K562 (cell line): ENCODE measurements around the gene S100A6. TPM values are rescaled to one million over a fixed set of nuclear protein-coding genes. Genes with fewer than 3 reads are reported as not detected.

ENCODE experiments used
- ARHGAP35 ChIP-seq: fragments of 450-650 bp; IDR thresholded peaks from 2 replicates; pipeline ENCODE4 v1.6.1; 2018; ENCODE audit not compliant: partially characterized antibody
- CBX1 ChIP-seq: sonication (generic); IDR thresholded peaks from 2 replicates; pipeline ENCODE4 v1.6.1; 2016; ENCODE audit warnings: antibody characterized with exemption, low read depth, mild to moderate bottlenecking
- CBX3 ChIP-seq, 2 experiments: IDR thresholded peaks; 1 replicate in 1 of 2; 2 replicates in 1 of 2; pipeline ENCODE4 v1.6.1; 2012; ENCODE audit warnings: inconsistent platforms in 2 of 2, low read length in 2 of 2, borderline replicate concordance in 1 of 2, control low read depth in 1 of 2
- CREB1 ChIP-seq, 2 experiments: sonication (generic) in 1 of 2; formaldehyde crosslinking in 1 of 2; IDR thresholded peaks; 2 replicates each; pipeline versions ENCODE4 v1.6.1 to v1.8.0; 2012 to 2022; ENCODE audit warnings: inconsistent platforms in 1 of 2, mild to moderate bottlenecking in 1 of 2, missing genetic modification reagents in 1 of 2, moderate library complexity in 1 of 2
- DPF2 ChIP-seq: fragments of 450-650 bp; IDR thresholded peaks from 2 replicates; pipeline ENCODE4 v1.6.1; 2016
- EP400 ChIP-seq: fragments of 450-650 bp; IDR thresholded peaks from 2 replicates; pipeline ENCODE4 v1.6.1; 2017; ENCODE audit warnings: antibody characterized with exemption, mild to moderate bottlenecking, moderate library complexity
- FOXP1 ChIP-seq: sonication (generic); formaldehyde crosslinking; IDR thresholded peaks from 2 replicates; pipeline ENCODE4 v1.8.0; 2022; ENCODE audit warnings: mild to moderate bottlenecking, missing genetic modification reagents
- HNRNPL ChIP-seq: fragments of 200-400 bp; formaldehyde crosslinking; IDR thresholded peaks from 2 replicates; pipeline ENCODE4 v1.6.1; 2017; ENCODE audit warnings: low read depth, mild to moderate bottlenecking, low read length
- IRF2 ChIP-seq: sonication (generic); formaldehyde crosslinking; IDR thresholded peaks from 2 replicates; pipeline ENCODE4 v1.8.1; 2022; ENCODE audit warnings: mild to moderate bottlenecking, missing genetic modification reagents
- JUND ChIP-seq, 2 experiments: IDR thresholded peaks; 2 replicates in 1 of 2; 3 replicates in 1 of 2; pipeline ENCODE4 v1.6.1; 2011; ENCODE audit warnings: borderline replicate concordance in 2 of 2, low read depth in 2 of 2, low read length in 2 of 2, improper control_type of control experiment in 1 of 2, missing biosample characterization in 1 of 2, missing genetic modification characterization in 1 of 2, missing genetic modification reagents in 1 of 2
- KAT2B ChIP-seq: IDR thresholded peaks from one replicate; pipeline ENCODE4 v1.6.1; 2012; ENCODE audit warnings: low read depth, mild to moderate bottlenecking, control low read depth, inconsistent platforms, low read length, moderate library complexity
- KAT7 ChIP-seq: sonication (generic); formaldehyde crosslinking; IDR thresholded peaks from 2 replicates; pipeline ENCODE4 v1.8.0; 2022; ENCODE audit warnings: missing genetic modification reagents, mild to moderate bottlenecking, borderline replicate concordance
- KDM4B ChIP-seq, 2 experiments: fragments of 450-650 bp in 1 of 2; sonication (generic) in 1 of 2; IDR thresholded peaks; 2 replicates each; pipeline ENCODE4 v1.6.1; 2016 to 2017; ENCODE audit warnings: borderline replicate concordance in 2 of 2, antibody characterized with exemption in 1 of 2, low read depth in 1 of 2, mild to moderate bottlenecking in 1 of 2
- MAX ChIP-seq: sonication (generic); formaldehyde crosslinking; IDR thresholded peaks from 2 replicates; pipeline ENCODE4 v1.9.0; 2022; ENCODE audit warnings: mild to moderate bottlenecking, missing genetic modification reagents
- MYC ChIP-seq, 2 experiments: fragments of 250-450 bp in 1 of 2; sonication (Bioruptor Pico) in 1 of 2; IDR thresholded peaks; 2 replicates each; pipeline versions ENCODE4 v1.5.1 to v1.6.1; 2012 to 2021; ENCODE audit warnings: low read depth in 2 of 2, borderline replicate concordance in 1 of 2, improper control_type of control experiment in 1 of 2, low read length in 1 of 2, mild to moderate bottlenecking in 1 of 2, moderate library complexity in 1 of 2
- NFE2 ChIP-seq: IDR thresholded peaks from 2 replicates; pipeline ENCODE4 v1.6.1; 2014; ENCODE audit warnings: antibody characterized with exemption, low read depth
- POU5F1 ChIP-seq: fragments of 150-350 bp; IDR thresholded peaks from 2 replicates; pipeline ENCODE4 v1.6.1; 2014; ENCODE audit warnings: borderline replicate concordance, low read length, low read depth, mild to moderate bottlenecking; ENCODE audit not compliant: partially characterized antibody
- RAD51 ChIP-seq: fragments of 450-650 bp; IDR thresholded peaks from 2 replicates; pipeline ENCODE4 v1.7.1; 2016; ENCODE audit warnings: low read depth, mild to moderate bottlenecking, borderline replicate concordance
- SMARCE1 ChIP-seq: fragments of 450-650 bp; IDR thresholded peaks from 2 replicates; pipeline ENCODE4 v1.7.1; 2016; ENCODE audit warnings: mild to moderate bottlenecking
- SOX6 ChIP-seq: fragments of 450-650 bp; IDR thresholded peaks from 2 replicates; pipeline ENCODE4 v1.6.1; 2014; ENCODE audit warnings: mild to moderate bottlenecking
- SP1 ChIP-seq: sonication (generic); formaldehyde crosslinking; IDR thresholded peaks from 2 replicates; pipeline ENCODE4 v1.8.1; 2022; ENCODE audit warnings: mild to moderate bottlenecking, missing genetic modification reagents
- SREBF1 ChIP-seq: fragments of 150-350 bp; IDR thresholded peaks from 2 replicates; pipeline ENCODE4 v1.6.1; 2014; ENCODE audit warnings: antibody characterized with exemption, low read depth, low read length, borderline replicate concordance
- ZBTB2 ChIP-seq: fragments of 450-650 bp; IDR thresholded peaks from 2 replicates; pipeline ENCODE4 v1.6.1; 2016; ENCODE audit warnings: antibody characterized with exemption
- ZNF224 ChIP-seq: sonication (generic); formaldehyde crosslinking; IDR thresholded peaks from 2 replicates; pipeline ENCODE4 v1.8.0; 2022; ENCODE audit warnings: mild to moderate bottlenecking, missing genetic modification reagents
- ZNF707 ChIP-seq: fragments of 250-450 bp; sonication (Bioruptor Pico); conservative IDR thresholded peaks from 2 replicates; pipeline ENCODE4 v1.8.0; 2022; ENCODE audit warnings: inconsistent platforms, mild to moderate bottlenecking, moderate library complexity
- ZNF766 ChIP-seq: fragments of 200-800 bp; sonication (Bioruptor generic); conservative IDR thresholded peaks from 2 replicates; pipeline ENCODE4 v1.6.1; 2016; ENCODE audit warnings: missing genetic modification characterization, missing compliant biosample characterization
- ZNF785 ChIP-seq: fragments of 250-450 bp; sonication (Bioruptor Pico); IDR thresholded peaks from 2 replicates; pipeline ENCODE4 v1.4.0; 2020; ENCODE audit warnings: mild to moderate bottlenecking
- polyA plus RNA-seq, 8 experiments: library from polyadenylated mRNA; depleted of rRNA in 4 of 8; stranded (reverse) in 5 of 8; unstranded in 3 of 8; fragments of >200 nt; fragmentation: Nextera tagmentation in 2 of 8; fragmentation: Illumina TruSeq in 1 of 8; extraction: Ambion mirVana in 2 of 8; extraction: Trizol in 1 of 8; gene quantifications; 2 replicates each; pipeline versions ENCODE4 v1.2.1 to v1.2.3, GENCODE V29; 2011 to 2014; ENCODE audit warnings: inconsistent platforms in 1 of 8, missing spikeins in 1 of 8
- total RNA-seq, 7 experiments: library from RNA; depleted of rRNA in 6 of 7; stranded (reverse); fragments of >200 nt in 6 of 7; fragmentation: Illumina TruSeq in 2 of 7; extraction: Trizol in 2 of 7; gene quantifications; 2 replicates each; pipeline versions ENCODE4 v1.2.1 to v1.2.3, GENCODE V29; 2011 to 2021; ENCODE audit warnings: low replicate concordance in 1 of 7

The S100A6 gene
- total and polyA plus RNA-seq, 9 of the 15 experiments (the other 6 are each of a cell fraction or from before 2014, with no cell fraction given) = 9.8 to 66.5 (median 23.2) TPM

GRCh38 chr1:153510984-153511410 is 24.8 kb downstream of the S100A6 start (continued):
- TF ChIP-seq EP400 (peak; percentile 73; the same call in 1 of the 2 replicates), FOXP1 (CRISPR knock-in tag) (no peak), ZNF785 (no peak), KDM4B (IDR thresholded peaks at IDR 0.05; ENCODE audit: borderline replicate concordance in 2 of 2, low read depth in 1 of 2) (no peak), SREBF1 (no peak), HNRNPL (no peak), RAD51 (peak; percentile 48; the same call in 1 of the 2 replicates), SMARCE1 (no peak), POU5F1 (no peak), DPF2 (0 out of 2 replicates have a peak, but pooled peaks have one; percentile 21), ZBTB2 (no peak; the same call in 1 of the 2 replicates), NFE2 (no peak), ZNF224 (no peak), JUND (IDR thresholded peaks at IDR 0.05; ENCODE audit: borderline replicate concordance, low read depth, low read length) (peak; percentile 45), JUND (tag; IDR thresholded peaks at IDR 0.05; ENCODE audit: borderline replicate concordance, low read depth, low read length) (no peak; the same call in 2 of the 3 replicates), MAX (CRISPR knock-in tag) (peak; percentile 73; the same call in 1 of the 2 replicates), ARHGAP35 (no peak), CREB1 (IDR thresholded peaks at IDR 0.05) (no peak), CREB1 (CRISPR knock-in tag; IDR thresholded peaks at IDR 0.05) (peak; percentile 61; the same call in 1 of the 2 replicates), CBX3 (IDR thresholded peaks at IDR 0.05; ENCODE audit: borderline replicate concordance in 1 of 2, low read length in 2 of 2) (no peak), CBX1 (no peak), SOX6 (no peak), SP1 (CRISPR knock-in tag) (no peak), KAT7 (CRISPR knock-in tag) (0 out of 2 replicates have a peak, but pooled peaks have one; percentile 20), MYC (IDR thresholded peaks at IDR 0.05; ENCODE audit: low read depth, low read length) (peak; percentile 97), MYC (CRISPR knock-in tag; IDR thresholded peaks at IDR 0.05; ENCODE audit: borderline replicate concordance, low read depth) (no peak), IRF2 (CRISPR knock-in tag) (no peak), ZNF766 (CRISPR knock-in tag) (no peak), ZNF707 (CRISPR knock-in tag) (no peak), KAT2B (no peak)
